Stimulated activated CD8-positive, alpha-beta memory T cell treated with anti-CD3 and anti-CD28 coated beads, Interleukin-4, amount 100 ng/mL, for 1 hour (primary cell): ENCODE measurements around the gene IL17RA.

Experiments used
- DNase-seq, 2 donors: peaks; one replicate each; pipeline ENCODE4 v3.0.0-alpha.2; 2020; ENCODE audit warnings: low read depth in 2 of 2, low spot score in 1 of 2

Gene IL17RA

DNA sequence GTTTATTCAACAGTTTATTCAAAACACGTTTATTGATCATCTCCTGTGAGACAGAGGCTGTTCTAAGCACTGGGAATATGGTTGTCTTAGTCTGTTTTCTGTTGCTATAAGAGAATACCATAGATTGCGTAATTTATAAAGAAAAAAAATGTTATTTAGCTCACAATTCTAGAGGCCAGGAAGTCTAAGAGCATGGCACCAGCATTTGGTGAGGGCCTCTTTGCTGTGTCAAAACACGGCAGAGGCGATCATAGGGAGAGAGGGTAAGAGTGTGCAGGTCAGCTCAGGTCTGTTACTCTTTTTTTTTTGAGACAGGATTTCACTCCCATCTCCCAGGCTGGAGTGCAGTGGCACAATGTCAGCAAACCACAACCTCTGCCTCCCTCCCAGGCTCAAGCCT is 5.2 kb upstream of the IL17RA start:
- no peak for DNase-seq

DNA sequence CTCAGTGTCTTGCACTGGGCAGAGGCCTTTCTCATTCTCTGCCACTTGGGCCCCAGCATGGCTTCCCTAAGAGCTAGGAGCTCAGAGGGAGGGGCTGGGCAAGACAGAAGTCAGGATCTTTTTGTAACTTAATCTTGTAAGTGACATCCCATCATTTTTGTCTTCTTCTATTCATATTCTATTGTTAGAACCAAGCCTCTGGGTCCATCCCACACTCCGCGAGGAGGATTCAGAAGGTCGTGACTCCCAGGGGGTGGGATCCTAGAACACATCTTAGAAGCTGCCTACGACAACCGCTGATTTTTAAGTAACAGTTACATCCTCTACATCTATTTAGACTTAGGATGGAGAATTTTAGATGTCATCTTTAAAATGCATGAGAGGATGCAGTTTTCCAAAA is 1.5 kb upstream of the IL17RA start:
- no peak for DNase-seq

DNA sequence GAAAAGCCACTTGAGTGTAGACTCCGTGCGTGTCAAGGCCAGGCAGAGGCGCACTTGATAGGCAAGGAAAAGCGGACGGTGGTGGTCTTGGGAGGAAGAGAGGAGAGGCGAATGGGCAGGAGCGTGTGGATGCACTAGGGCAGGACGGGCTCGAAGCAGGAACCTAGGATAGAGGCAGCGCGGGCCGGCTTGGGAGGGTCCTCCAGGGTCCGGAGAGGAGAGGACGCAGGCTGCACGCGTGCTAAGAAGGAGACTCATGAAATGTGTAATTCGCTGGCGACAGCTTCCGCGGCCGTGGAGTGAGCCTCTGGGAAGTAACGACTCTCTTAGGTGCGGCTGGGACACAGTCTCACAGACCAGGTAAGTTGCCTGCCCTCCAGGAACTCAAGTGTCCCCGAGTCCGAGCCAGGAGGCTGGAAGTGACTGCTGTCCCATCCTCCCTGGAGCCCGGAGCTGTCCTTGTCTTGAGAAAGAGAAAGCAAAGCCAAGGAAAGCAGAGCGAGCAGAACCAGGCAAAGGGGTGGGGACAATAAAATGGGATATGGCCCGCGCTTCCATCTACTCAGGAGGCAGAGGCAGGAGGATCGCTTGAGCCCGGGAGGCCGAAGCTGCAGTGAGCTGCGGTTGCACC is 874 bp upstream of the IL17RA start:
- DNase-seq = no peak

DNA sequence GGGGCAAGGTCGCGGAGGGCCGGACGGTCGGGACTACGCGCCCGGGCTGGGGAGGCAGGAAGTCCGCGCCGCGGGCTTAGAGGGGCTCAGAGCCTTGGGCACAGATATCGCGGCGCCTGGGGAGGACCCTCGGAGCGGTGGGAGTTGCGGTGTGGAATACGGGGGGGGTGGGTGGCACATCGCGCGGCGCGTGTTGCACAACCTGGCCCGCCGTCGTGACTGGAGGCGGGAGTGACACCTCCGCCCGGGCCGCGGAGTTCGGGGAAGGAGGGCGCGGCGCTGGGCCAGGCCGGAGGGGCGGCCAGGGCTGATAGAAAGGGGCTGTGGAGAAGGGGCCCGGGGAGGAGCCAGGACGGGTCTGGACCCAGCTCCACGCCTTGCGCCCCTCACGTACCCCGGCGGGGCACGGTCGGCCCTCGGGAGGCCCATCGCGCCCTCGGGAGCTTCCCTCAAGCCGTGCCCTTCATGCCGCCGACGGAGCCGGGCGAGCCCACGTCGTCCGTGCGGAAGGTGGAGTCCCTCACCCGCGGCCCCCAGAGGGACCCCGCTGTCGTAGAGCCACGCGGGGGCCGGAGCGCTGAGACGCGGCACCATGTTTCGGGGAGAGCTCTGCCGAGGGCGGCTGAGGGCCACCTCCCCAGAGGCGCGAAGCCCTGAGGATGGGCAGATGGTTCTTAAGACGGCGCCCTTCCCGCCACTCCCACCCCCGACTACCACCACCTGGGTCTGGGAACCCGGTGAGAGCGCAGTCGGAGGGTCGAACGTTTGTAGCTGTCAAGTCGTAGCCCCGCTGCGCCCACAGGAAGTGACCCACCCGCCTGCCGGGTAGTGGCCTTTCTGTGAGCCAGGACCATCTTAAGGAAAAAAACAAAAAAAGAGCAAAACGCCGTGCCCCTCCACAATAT is 729 bp downstream of the IL17RA start:
- DNase-seq = no peak

GRCh38 chr22:17086296-17086695 is 1.5 kb downstream of the IL17RA start:
- DNase-seq = no peak

GRCh38 chr22:17086788-17087497 is 2.1 kb downstream of the IL17RA start:
- no peak for DNase-seq

GRCh38 chr22:17087498-17088131 is 2.8 kb downstream of the IL17RA start:
- no peak for DNase-seq

DNA sequence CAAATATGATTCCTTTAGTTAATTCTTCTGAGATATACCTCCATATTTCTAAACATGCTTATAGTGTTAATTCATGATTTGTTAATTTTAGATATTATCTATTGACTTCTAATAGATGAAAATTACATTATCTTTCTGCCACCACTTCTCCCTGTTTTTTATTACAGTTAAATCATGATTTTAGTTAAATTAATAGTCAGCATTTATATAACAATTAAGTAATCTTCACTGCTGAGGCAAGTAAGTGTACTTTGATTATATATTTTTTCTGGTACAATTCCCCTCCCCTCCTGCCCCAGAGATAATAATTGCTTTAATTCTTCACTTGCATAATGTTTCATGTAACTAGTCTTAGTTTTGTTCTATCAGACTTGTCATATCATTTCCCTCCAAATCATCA is 5.8 kb downstream of the IL17RA start:
- no peak for DNase-seq

DNA sequence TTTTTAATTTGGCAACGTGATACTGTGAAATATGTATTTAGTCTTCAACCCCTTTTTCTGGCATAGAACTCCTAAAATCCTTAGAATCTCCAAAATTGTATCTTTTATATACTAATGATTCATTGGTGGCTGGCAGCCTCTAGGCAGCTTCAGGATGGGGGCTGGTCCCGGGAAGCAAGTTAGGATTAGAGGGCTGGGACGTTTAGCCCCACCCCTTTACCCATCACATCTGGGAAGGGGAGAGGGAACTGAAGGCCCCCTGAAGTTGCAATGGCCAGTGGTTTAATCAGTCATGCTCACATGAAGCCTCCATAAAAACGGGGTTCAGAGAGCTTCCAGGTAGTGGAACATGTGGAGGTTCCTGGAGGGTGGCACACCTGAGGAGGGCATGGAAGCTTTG is 7.1 kb downstream of the IL17RA start:
- DNase-seq = no peak

DNA sequence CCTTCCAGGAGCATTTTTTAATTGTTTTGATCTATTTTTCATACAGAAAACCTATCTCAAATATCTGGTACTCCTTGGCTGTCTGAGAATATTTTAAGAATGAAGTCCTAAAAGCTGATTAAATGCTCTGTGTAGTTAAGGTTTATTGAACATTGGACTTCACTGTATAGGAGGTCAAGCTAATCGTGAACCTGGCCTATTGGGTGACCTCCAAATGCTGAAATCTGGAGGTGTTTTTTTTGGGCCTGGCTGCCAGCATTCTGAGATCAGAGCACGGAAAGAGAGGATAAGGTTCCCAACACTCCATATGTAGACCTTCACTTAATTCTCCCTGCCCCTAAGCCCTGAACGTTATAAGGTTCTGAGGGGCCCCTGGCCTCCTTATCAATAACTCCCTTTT is 8.3 kb downstream of the IL17RA start:
- DNase-seq = no peak

DNA sequence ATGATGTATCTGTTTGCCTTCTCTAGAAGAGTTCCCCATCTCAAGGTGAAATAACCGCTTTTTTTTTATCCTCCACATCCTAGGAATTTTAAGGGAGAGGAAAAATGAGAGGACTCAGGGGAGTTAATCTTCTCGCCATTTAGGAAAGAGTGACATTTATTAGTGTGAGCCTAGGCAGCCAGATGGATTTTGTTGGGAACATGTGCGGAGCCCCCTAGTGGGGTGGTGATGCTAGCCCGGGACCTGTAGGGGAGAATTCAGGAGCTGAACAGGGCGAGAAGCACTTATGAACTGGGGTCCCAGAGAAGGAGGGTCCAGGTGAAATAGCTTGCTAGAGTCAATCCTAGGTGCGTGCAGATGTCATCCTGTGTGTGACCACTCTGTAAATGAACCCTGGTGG is 10.7 kb downstream of the IL17RA start:
- no peak for DNase-seq

DNA sequence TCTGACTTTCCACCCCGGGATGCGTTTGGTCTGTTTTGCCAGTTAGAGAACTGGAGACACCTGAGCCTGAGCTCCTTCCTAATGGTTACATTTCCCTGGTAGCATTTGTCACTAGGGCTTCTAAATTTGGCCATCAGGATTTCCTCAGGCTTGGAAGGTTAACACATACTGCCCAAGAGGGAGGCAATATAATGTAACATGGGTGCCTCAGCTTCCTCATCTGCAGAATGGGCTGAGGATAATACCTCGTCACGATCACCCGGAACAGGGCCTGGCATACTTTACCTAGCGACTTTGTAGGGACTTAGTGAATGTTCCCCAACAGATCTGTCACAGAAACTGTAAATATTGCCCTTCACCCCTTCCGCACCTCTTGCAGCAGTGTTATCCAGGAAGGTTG is 11.3 kb downstream of the IL17RA start:
- no peak for DNase-seq

GRCh38 chr22:17097062-17097461 is 12.3 kb downstream of the IL17RA start:
- DNase-seq = no peak

DNA sequence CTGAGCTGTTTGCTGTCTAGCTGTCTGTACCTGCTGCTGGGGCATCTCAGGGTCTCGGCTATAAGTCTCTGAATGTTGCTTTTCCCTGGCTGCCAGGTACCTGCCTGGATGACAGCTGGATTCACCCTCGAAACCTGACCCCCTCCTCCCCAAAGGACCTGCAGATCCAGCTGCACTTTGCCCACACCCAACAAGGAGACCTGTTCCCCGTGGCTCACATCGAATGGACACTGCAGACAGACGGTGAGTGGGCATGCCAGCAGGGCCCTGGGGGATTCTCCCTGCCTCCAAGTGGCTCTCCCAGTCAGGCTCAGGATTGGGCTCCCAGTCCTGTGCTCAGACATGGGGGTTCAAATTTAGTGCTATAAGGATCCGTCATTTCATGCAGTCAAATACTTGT is 12.9 kb downstream of the IL17RA start:
- DNase-seq = no peak

DNA sequence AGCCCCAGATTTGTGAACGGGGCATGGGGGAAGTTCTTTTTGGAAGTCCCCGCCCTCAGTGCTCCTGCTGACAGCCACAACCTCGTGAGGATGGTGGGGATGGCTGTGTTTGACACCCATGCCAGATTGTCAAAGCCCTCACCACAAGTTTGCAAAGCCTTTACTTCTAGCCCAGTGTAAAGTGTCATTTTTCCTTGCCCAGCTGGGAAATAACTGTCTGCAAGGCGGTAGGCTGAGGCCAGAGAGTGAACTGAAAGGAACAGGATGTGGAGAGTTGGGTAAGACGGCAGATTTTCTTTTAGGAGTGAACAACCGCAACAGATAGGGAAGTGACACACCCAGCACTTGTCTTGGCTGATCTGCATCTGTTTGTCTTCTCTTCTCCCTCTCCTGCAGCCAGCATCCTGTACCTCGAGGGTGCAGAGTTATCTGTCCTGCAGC is 13.6 kb downstream of the IL17RA start:
- DNase-seq = no peak

GRCh38 chr22:17100621-17101020 is 15.8 kb downstream of the IL17RA start:
- no peak for DNase-seq

DNA sequence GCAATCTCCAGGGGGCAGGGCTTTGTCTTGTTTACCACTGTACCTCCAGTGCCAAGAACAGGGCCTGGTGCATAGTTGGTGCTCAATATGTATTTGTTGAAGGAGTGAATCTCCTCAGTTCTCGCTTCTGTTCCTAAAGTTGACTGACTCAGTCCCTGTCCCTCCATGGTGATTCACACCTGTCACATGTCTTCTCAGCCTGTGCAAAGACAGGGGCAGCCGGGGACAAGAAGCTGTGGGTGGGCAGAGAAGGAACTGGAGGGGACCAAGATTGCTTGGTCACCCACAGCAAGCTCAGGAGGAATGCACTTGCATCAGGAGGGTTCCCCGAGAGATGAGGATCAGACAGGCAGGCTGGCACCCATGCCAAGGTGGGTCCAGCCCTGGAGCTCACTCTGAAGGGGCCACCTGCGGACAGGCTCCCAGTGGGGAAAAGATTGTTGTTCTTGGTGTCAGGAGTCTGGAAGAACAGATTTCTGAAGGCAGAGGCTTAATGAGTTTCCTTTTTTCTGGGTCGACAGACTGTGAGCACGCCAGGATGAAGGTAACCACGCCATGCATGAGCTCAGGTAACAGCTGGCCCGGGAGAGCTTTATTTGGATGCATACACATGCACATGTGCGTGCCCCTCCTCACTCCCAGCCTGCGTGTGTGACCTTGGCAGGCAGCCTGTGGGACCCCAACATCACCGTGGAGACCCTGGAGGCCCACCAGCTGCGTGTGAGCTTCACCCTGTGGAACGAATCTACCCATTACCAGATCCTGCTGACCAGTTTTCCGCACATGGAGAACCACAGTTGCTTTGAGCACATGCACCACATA is 16.9 kb downstream of the IL17RA start:
- no peak for DNase-seq

GRCh38 chr22:17102297-17102667 is 17.5 kb downstream of the IL17RA start:
- DNase-seq = no peak

DNA sequence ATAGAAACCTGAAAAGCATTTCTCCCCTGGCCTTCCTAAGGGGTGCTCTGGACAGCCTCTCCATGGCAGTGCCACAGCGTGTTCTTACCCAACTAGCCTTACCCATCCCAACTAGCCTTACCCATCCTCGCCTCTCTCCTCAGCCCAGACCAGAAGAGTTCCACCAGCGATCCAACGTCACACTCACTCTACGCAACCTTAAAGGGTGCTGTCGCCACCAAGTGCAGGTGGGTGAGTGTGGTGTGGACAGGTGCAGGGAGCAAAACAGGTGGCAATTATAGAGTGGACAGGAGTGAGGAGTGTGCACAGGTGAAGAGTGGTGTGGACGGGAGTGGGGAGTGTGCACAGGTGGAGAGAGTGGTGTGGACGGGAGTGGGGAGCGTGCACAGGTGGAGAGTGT is 18.6 kb downstream of the IL17RA start:
- DNase-seq = no peak

DNA sequence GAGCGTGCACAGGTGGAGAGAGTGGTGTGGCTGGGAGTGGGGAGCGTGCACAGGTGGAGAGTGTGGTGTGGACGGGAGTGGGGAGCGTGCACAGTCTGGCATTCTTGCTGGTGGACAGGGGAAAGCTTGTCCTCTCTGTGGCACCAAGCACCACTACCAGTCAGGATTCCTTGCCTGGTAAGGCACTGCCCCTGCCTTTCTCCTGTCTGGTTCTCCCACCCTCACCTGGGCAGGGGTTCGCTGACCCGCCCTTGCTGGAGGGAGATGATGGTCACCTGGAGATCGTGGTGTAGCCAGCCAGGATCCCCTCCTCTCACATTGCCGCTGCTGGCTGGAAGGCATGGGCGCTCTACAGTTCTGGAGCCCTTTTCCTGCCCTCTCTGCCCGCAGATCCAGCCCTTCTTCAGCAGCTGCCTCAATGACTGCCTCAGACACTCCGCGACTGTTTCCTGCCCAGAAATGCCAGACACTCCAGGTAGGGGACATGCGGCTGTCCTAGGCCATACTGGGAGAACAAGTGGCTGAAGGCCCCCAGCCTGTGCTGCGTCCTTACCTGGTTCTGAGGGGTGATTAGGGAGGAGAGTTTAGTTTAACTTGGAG is 19.6 kb downstream of the IL17RA start:
- DNase-seq = no peak
